ENCODE data around the gene EVA1C.
"Not testable (repeated sequence)": the region's sequence is repeated elsewhere in the genome, so short reads cannot be mapped to it uniquely, and the experiment has no call there.

Gene EVA1C

DNA sequence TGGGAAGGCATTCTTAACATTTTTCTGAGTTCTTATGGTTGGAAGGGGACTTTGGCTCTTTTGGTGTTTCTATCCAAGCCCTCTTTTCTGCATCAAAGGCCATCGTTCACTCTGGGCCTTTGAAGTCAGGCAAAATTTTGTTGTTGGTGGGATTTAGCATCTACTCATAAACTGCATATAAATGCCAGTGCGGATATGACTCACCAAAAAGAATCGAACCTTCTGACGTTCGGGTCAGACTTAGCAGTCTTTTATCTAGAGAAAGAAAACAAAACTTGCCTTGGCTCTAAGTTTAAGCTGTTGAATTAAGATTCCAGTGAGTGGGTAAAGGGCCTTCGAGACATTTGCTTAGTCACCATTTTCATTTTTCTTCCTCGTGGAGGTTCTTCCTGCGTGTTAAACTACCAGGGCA lies 51.4 kb downstream of the EVA1C start:
- no peak for DNase-seq

DNA sequence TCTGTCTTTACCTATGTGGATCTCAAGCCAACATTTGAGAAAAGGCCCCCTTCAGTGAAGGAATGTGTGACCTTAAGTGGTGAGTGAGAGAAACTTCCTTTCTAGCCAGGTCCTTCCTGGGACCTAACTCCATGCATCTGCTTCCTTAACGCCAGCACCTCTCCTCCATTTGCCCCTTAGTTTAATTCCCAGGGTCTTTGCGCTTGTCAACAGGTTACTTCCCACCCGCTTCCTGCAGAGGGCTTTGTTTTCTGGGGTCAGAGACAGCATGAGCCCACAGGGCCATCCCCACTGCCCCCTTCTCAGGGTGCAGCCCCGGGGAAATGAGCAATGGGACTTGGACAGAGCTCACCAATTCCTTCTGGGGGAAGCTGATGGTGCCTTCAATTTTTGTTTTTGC lies 54.8 kb downstream of the EVA1C start:
- no peak for DNase-seq

DNA sequence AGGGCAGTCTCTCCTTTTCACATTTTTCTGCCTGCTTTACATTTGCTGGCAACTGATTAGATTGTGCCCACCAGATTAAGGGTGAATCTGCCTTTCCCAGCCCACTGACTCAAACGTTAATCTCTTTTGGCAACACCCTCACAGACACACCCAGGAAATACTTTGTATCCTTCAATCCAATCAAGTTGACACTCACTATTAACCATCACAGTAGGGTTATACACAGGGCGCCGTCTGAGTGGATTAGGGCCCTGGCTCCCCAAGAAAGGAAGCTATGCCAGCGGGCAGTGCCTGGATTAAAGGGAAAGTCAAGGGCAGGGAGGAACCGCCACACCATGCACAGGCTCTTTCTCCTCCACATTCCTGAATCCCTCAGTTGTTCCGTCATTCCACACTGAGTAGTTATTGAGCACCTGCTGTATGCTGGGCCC lies 56.2 kb downstream of the EVA1C start:
- no peak for DNase-seq

DNA sequence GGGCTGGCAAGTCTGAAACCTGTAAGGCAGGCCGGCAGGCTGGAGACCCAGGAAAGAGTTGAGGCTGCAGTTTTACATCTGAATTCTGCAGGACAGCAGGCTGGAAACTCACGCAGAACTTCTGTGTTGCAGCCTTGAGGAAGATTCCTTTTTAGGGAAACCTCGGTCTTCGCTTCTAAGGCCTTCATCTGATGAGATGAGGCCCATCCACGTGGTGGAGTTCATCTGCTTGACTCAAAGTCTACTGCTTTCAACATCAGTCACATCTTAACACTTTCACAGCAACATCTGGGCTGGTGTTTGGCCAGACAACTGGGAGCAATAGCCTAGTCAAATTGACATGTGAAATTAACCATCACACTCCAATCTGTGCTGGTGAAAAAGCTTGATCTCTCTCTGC lies 57.1 kb downstream of the EVA1C start:
- no peak for DNase-seq

- no peak for DNase-seq
Observed at GRCh38 chr21:32470206-32470605, 57.7 kb downstream of the EVA1C start.

DNA sequence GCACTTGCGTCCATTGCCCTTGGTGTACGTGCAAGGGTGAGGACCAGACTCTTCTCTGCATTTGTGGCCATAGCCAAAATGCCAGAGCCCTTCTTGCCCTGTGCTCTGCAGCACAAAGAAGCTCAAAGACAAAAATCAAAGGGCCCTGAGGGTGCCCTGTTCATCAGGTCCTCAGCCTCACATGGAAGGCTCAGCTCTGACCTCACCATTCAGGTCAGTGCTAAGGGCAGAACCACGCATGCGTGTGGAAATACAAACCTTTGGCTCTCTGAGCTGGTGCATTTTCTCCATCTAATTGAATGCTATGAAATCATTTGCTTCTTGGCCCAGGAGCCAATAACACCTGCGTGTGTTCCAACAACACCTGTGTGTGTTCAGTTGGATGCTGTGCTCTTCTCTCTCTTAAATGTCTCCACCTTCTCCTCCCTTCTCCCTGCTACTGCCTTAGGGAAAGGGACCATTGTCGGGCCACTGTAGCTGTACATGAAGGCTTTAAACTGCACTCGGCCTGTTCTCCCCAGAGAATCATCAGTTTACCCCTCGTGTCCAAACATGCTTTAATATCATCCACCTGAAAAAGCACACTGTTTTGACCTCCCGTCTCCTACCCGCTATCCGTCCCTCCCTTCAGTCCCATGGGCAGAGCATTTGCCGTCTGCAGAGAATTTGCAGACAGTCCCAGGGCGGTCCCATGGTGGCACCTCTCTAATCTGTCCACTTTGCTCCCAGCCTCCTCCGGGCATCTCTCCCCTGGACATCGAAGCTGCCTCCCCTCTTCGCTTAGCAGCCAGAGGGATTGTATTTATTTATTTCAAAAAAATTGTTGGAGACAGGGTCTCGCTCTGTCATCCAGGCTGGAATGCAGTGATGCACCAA lies 60.6 kb downstream of the EVA1C start:
- no peak for DNase-seq

GRCh38 chr21:32474179-32475059 lies 61.9 kb downstream of the EVA1C start:
- no peak for DNase-seq

DNA sequence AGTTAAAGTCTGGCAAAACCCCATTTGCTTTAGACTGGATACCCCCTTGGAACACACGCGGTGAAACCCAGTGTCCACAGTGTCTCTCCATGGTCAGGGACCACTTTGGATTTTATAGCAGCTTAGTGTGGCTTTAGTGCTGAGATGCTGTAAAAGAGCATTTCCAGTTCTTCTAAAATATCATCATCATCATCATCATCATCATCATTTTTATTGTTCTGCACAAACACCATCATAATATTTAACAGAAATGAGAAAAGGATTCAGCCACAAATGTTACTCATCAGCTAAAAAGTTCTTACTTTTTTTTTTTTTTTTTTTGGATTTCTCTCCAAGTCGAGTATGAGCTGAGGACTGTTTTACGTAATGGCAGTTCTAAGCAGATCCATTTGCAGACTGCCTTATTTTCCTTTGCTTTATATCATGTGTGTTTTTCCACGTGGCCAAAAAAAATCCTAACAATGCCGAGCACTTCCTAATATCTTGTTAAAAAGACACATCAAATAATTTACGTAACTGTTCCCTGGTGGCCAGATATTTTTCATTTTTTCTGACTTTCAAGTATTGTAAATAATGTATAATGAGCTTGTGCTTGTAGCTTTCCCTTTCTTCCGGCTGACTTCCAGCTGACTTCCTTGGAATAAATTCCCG lies 62.8 kb downstream of the EVA1C start:
- DNase-seq, result no peak

DNA sequence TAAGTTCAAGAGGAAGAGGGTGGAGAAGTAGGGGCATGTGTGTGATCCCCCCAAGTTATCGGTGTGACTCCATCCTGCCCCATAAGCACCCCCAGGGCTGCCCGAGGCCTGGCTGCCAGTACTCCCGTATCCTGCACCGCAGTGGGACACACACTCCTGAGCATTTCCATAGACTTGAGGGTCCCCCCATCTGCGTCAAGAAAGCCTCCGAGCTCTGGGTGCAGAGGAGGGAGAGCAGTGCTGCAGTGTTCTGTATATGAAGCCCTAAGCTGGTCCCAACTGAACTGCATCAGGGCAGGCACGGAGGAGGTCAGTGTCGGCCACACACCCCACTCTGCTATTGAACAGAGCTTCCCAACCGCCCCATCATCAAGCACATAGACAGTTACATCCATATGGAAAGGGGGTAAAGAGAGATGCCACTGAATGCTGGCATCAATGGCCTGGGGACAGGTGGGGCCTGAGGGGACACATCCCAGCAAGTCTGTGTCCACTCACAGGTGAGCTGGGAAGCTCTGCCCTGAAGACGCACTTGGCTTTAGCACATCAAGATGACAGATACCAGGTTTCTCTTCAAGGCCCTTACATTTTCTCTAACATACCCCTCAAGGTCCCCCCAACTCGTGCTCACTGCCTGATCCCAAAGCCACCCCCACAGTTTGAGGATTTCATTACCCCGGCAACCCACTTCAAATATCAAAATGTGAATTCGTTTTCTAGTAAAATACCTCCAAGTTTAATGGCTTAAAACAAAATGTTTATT lies 64.3 kb downstream of the EVA1C start:
- DNase-seq, result no peak

GRCh38 chr21:32477424-32477745 lies 64.9 kb downstream of the EVA1C start:
- no peak for DNase-seq

DNA sequence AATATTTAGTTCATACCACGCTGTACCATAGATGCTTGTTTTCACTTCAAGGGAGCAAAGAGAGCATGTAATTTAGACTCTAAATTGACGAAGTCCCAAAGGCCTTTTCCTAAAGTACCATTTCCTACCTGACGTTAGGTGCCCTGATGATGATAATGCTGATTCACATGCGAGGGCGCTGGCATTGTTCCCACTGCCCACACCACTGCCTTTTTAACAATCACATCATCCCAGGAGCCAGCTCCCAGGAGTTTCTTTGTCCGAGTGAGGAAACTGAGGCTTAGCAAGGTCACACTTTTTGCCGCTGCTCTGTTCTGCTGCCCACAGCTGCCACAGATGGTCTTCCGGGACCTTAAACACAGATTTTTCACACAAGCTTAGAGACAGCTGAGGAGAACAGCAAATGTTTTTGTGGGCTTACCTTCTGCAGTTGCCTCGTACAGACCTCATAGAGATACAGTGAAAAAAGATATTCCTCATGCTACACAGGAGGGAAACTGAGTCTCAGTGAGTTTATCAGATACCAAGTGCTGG lies 69.4 kb downstream of the EVA1C start:
- DNase-seq, result peak; percentile 1

GRCh38 chr21:32482565-32483292 lies 70.2 kb downstream of the EVA1C start:
- DNase-seq, result no peak

DNA sequence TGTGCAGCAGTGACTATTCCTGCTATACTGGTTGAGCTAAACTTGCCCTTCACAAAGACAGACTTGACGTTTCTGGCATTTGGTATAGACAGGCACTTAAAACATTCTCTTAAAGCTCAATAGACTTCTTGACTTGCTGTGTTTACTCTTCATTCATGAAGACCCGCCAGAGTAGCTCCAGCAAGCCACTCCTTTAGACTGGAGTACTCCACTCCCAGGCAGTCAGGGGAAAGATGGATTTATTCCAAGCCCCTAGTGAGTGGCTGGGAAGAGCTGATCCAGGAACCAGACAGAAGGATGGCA lies 70.7 kb downstream of the EVA1C start:
- DNase-seq, result no peak

- no peak for DNase-seq
Observed at GRCh38 chr21:32484706-32485380, 72.3 kb downstream of the EVA1C start.

DNA sequence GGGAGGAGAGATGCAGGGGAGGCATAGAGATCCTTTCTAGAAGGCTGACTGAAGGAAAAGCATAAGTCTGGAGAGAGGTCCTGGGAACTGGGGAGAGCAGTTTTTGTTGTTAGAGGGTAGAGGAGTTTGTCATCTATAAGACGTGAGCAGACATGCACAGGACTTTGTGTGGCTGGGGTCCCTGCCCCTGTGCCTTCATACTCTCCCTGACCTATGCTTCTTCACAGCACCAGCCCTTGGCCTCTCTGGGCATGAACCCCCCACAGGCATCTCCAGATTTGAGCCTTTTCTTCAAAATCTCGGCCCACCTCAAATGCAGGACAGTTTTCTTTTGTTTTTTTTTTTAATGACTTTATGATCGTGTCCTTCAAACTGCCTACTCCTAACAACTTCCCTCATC lies 79.9 kb downstream of the EVA1C start:
- DNase-seq, result no peak

DNA sequence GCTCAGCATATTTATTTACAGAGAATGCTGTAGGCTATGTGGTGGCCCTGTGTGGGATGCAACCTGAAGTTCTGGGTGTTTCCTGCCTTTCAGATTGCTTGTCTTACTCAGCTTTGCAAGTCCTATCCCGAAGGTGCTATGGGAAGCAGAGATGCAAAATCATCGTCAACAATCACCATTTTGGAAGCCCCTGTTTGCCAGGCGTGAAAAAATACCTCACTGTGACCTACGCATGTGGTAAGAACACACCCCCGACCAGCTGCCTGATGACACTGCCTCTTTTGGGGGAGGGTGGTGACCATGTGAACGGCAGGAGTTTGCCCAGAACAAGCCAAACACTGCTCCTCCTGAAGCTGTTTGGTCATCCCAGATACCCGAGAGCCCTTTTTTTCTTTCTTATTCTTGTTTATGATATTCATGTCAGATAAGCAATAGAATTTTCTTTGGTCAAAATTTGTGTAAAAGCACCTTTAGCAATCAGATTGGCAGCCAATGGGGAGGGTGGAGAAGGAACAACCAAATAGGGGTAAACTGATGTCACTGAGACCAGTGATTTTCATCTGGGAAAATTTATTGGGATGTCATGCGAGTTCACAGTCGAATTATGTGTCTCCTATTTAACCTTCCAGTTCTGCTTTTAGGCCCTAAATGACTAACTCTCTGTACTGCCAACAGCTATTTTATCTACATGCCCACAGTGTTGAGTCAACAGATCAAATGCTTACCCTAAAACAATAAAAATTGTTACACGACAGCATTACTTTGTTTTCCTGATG lies 82.6 kb downstream of the EVA1C start:
- no peak for DNase-seq

- DNase-seq, result no peak
Observed at GRCh38 chr21:32496568-32496967, 84.1 kb downstream of the EVA1C start.

DNA sequence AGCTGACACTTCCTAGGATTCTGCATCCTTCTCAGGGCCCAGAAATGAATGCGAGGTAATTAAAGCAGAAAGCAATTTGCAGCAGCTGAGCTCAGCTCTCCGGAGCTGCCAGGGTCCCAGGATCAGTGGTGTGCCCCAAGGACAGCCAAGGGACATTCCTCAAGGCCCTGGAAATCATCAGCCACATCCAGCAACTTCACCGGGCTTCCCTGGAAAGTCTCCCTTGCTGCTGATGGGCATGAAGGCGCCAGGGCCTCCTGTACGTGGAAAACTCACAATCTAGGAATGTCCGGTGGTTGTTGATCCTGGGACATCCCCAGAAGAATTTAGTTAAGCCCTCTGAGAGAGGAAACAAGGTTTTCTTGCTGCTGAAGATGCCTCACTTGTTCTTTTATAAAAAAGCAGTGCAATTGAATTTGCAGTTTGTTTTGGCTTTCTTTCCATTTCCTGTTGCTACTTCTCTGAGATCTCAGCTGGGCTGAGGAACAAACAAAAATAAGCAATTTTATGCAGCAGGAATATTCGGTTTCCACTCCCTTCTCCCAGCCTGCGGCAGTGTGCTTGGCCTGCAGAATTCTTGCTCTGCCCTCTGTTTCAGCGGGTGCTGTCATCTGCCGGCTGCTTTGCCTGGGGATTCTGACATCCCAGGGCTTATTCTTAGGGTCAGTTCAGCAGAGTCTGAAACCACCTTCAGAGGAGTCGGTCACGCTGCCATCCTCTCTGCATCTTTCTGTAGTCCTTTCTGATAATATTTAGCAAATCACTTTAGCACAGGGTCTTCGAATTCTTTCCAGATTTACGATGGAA lies 86.9 kb downstream of the EVA1C start:
- no peak for DNase-seq

DNA sequence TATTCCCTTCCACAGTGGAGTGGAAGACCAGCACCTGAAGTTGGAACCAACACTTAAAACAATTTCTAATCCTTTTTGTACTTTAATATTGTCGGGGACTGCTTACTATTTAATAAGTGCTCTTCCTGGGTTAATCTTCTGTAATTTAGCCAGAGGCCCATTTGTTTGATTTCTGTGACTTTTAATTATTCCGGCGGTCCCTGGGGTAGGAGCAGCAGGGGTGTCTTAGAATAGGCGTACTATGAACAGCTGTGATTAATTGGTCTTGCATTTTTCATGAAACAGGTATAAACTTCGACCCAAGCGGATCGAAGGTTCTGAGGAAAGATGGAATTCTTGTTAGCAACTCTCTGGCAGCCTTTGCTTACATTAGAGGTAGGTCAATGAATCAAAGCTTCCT lies 91.1 kb downstream of the EVA1C start:
- DNase-seq, result not testable (repeated sequence)

GRCh38 chr21:32505767-32506166 lies 93.3 kb downstream of the EVA1C start:
- DNase-seq, result not testable (repeated sequence)
